ENCODE measurements around the gene WNT6. TPM values are rescaled to one million over a fixed set of nuclear protein-coding genes. Genes with fewer than 3 reads are reported as not detected.

The WNT6 gene
- total and polyA plus RNA-seq, 4 donors = 0.08 to 0.20 TPM; not detected in 2

- WGBS = 64% methylated on average over 7 of the region's 7 CpGs
- H3K27me3 ChIP-seq (ENCODE audit: control insufficient read depth in 4 of 4, insufficient read depth in 4 of 4, low read length in 3 of 4) = peaks cover 4 to 15% (median 6%) of the 10 kb centered on the region in 4 donors
- H3K9ac ChIP-seq (ENCODE audit: low read depth in 1 of 2, low read length in 2 of 2) = no peak overlapping the region
- no peak for TF ChIP-seq FOXA2 (IDR thresholded peaks at IDR 0.05)
- TF ChIP-seq REST (IDR thresholded peaks at IDR 0.05) = no peak
- TF ChIP-seq FOXA1 (IDR thresholded peaks at IDR 0.05) = no peak
- TF ChIP-seq RAD21 (IDR thresholded peaks at IDR 0.05) = no peak
- no peak for TF ChIP-seq HNF4G (IDR thresholded peaks at IDR 0.05)
- TF ChIP-seq SP1 (IDR thresholded peaks at IDR 0.05) = no peak
- no peak for TF ChIP-seq ATF3 (IDR thresholded peaks at IDR 0.05)
- no peak for TF ChIP-seq RXRA (IDR thresholded peaks at IDR 0.05)
- TF ChIP-seq GABPA (IDR thresholded peaks at IDR 0.05 in 1 of 2, conservative IDR thresholded peaks at IDR 0.05 in 1 of 2) = no peak
- TF ChIP-seq HNF4A (conservative IDR thresholded peaks at IDR 0.05) = no peak
- no peak for TF ChIP-seq JUND (IDR thresholded peaks at IDR 0.05)
- TF ChIP-seq NR2F2 (IDR thresholded peaks at IDR 0.05) = no peak
- no peak for TF ChIP-seq CTCF (IDR thresholded peaks at IDR 0.05; ENCODE audit: low read depth, low read length, missing input control)
- no peak for TF ChIP-seq EGR1 (IDR thresholded peaks at IDR 0.05; ENCODE audit: low read depth in 2 of 2)
- TF ChIP-seq MAX (IDR thresholded peaks at IDR 0.05) = no peak
- no peak overlapping the region for H3K4me3 ChIP-seq (ENCODE audit: low read depth in 1 of 3, low read length in 3 of 3)
- no peak for DNase-seq (ENCODE audit: low spot score)
- no peaks in the 10 kb centered on the region for H3K36me3 ChIP-seq (ENCODE audit: control insufficient read depth in 4 of 4, insufficient read depth in 3 of 4, low read depth in 1 of 4, low read length in 3 of 4)
- H3K9me3 ChIP-seq (ENCODE audit: control insufficient read depth in 4 of 4, low read length in 3 of 4) = no peaks in the 10 kb centered on the region
- H3K27ac ChIP-seq (ENCODE audit: low read depth in 1 of 2, low read length in 2 of 2) = no peak overlapping the region
- H3K4me1 ChIP-seq (ENCODE audit: control insufficient read depth in 4 of 4, insufficient read depth in 4 of 4, low read length in 3 of 4) = peaks cover 0 to 20% (median 10%) of the 10 kb centered on the region in 4 donors
Observed at GRCh38 chr2:218861645-218862318, 2.2 kb downstream of the WNT6 start.

GRCh38 chr2:218863021-218863520 is 3.5 kb downstream of the WNT6 start:
- H3K27ac ChIP-seq (ENCODE audit: low read depth in 1 of 2, low read length in 2 of 2) = no peak overlapping the region
- peaks cover 4 to 16% (median 6%) of the 10 kb centered on the region in 4 donors for H3K27me3 ChIP-seq (ENCODE audit: control insufficient read depth in 4 of 4, insufficient read depth in 4 of 4, low read length in 3 of 4)
- no peak overlapping the region for H3K4me3 ChIP-seq (ENCODE audit: low read depth in 1 of 3, low read length in 3 of 3)
- WGBS = 73% methylated on average over 3 of the region's 3 CpGs
- no peak for DNase-seq (ENCODE audit: low spot score)
- no peaks in the 10 kb centered on the region for H3K9me3 ChIP-seq (ENCODE audit: control insufficient read depth in 4 of 4, low read length in 3 of 4)
- no peaks in the 10 kb centered on the region for H3K36me3 ChIP-seq (ENCODE audit: control insufficient read depth in 4 of 4, insufficient read depth in 3 of 4, low read depth in 1 of 4, low read length in 3 of 4)
- H3K9ac ChIP-seq (ENCODE audit: low read depth in 1 of 2, low read length in 2 of 2) = no peak overlapping the region
- H3K4me1 ChIP-seq (ENCODE audit: control insufficient read depth in 4 of 4, insufficient read depth in 4 of 4, low read length in 3 of 4) = peaks cover 0 to 20% (median 10%) of the 10 kb centered on the region in 4 donors
- TF ChIP-seq ZBTB33 (IDR thresholded peaks at IDR 0.05) (no peak), NR2F2 (IDR thresholded peaks at IDR 0.05) (no peak), JUND (IDR thresholded peaks at IDR 0.05) (no peak), EGR1 (IDR thresholded peaks at IDR 0.05; ENCODE audit: low read depth in 2 of 2) (no peak)
